A549 (cell line): ENCODE data around the gene C1orf115. TPM values are rescaled to one million over a fixed set of nuclear protein-coding genes. Genes with fewer than 3 reads are reported as not detected.
A peak's percentile ranks its signal among the peaks of the same experiment; 100 is the strongest.
"Not testable (repeated sequence)": the region's sequence is repeated elsewhere in the genome, so short reads cannot be mapped to it uniquely, and the experiment has no call there.

Experiments
- ATAC-seq, 2 experiments: fragments of 200-7000 bp in 1 of 2; fragments of >200 bp in 1 of 2; cut with Nextera tagmentation in 1 of 2; cut with Tn5 transposase in 1 of 2; 3 replicates each; pipeline versions ENCODE4 v1.8.0 to v1.9.1; 2018 to 2020; ENCODE audit warnings: mild to moderate bottlenecking in 1 of 2, moderate library complexity in 1 of 2
- CTCF ChIA-PET: fragments of 300-600 bp; sonication (Branson Sonifier 250); formaldehyde crosslinking; extraction: SDS; loops from one replicate; lab custom pipeline; 2021; ENCODE audit warnings: antibody characterized with exemption, inconsistent platforms; lab: Yijun Ruan, JAX
- POLR2A ChIA-PET: fragments of 350-600 bp; formaldehyde crosslinking; extraction: SDS; loops from one replicate; lab custom pipeline; 2021; ENCODE audit warnings: antibody characterized with exemption, inconsistent platforms; lab: Yijun Ruan, JAX
- DNase-seq, 2 experiments: peaks; one replicate each; pipeline versions ENCODE4 v3.0.0 to v3.0.0-alpha.2; 2011 to 2016; ENCODE audit warnings: low read depth in 1 of 2, low spot score in 1 of 2
- FAIRE-seq: peaks from 2 replicates; lab custom pipeline; 2011; peaks lifted over from hg19 to GRCh38; lab: Jason Lieb, UNC
- H3K27ac ChIP-seq, 2 experiments: fragments of >200 bp; sonication (Bioruptor Twin); formaldehyde crosslinking; 3 replicates each; pipeline ENCODE4 v1.5.1; 2016 to 2017
- H3K4me1 ChIP-seq: fragments of >200 bp; sonication (Bioruptor Twin); formaldehyde crosslinking; 3 replicates; pipeline ENCODE4 v1.6.1; 2016
- H3K4me2 ChIP-seq: fragments of >200 bp; sonication (Bioruptor Twin); formaldehyde crosslinking; 3 replicates; pipeline ENCODE4 v1.6.1; 2016
- H3K4me3 ChIP-seq: fragments of >200 bp; sonication (Bioruptor Twin); formaldehyde crosslinking; 3 replicates; pipeline ENCODE4 v1.5.1; 2016
- H3K9me3 ChIP-seq: fragments of >200 bp; sonication (Bioruptor Twin); formaldehyde crosslinking; 3 replicates; pipeline ENCODE4 v1.6.1; 2016
- BHLHE40 ChIP-seq: IDR thresholded peaks from 2 replicates; pipeline ENCODE4 v1.6.1; 2012; ENCODE audit warnings: low read depth, low read length, inconsistent platforms
- CEBPB ChIP-seq, 2 experiments: fragments of >200 bp in 1 of 2; sonication (Bioruptor Twin) in 1 of 2; formaldehyde crosslinking in 1 of 2; IDR thresholded peaks; 2 replicates each; pipeline ENCODE4 v1.6.1; 2012 to 2016
- EHF ChIP-seq: fragments of 250-450 bp; sonication (Bioruptor Pico); IDR thresholded peaks from 2 replicates; pipeline ENCODE4 v1.5.0; 2020; ENCODE audit warnings: mild to moderate bottlenecking
- ESRRA ChIP-seq: fragments of 150-350 bp; IDR thresholded peaks from 2 replicates; pipeline ENCODE4 v1.6.1; 2014; ENCODE audit warnings: mild to moderate bottlenecking, low read length, borderline replicate concordance
- FOSL2 ChIP-seq, 2 experiments: fragments of 450-650 bp in 1 of 2; fragments of >200 bp in 1 of 2; sonication (Bioruptor Twin) in 1 of 2; formaldehyde crosslinking; IDR thresholded peaks; 2 replicates each; pipeline versions ENCODE4 v1.5.0 to v1.6.1; 2016 to 2020; ENCODE audit warnings: mild to moderate bottlenecking in 1 of 2, moderate library complexity in 1 of 2
- HDAC2 ChIP-seq: fragments of 200-600 bp; sonication (generic); IDR thresholded peaks from 2 replicates; pipeline ENCODE4 v1.6.1; 2016
- HEYL ChIP-seq: fragments of 250-450 bp; sonication (Bioruptor Pico); IDR thresholded peaks from 2 replicates; pipeline ENCODE4 v1.8.0; 2021; ENCODE audit warnings: mild to moderate bottlenecking, moderate library complexity
- HOXA7 ChIP-seq: fragments of 250-450 bp; sonication (Bioruptor Pico); IDR thresholded peaks from 2 replicates; pipeline ENCODE4 v1.5.0; 2020; ENCODE audit warnings: mild to moderate bottlenecking, moderate library complexity
- HOXB13 ChIP-seq: fragments of 250-450 bp; sonication (Bioruptor Pico); IDR thresholded peaks from 2 replicates; pipeline ENCODE4 v1.5.0; 2020; ENCODE audit warnings: low read depth, mild to moderate bottlenecking, moderate library complexity
- JUNB ChIP-seq: fragments of >200 bp; sonication (Bioruptor Twin); formaldehyde crosslinking; IDR thresholded peaks from 2 replicates; pipeline ENCODE4 v1.6.1; 2016
- KDM5A ChIP-seq: fragments of 200-600 bp; sonication (generic); IDR thresholded peaks from 2 replicates; pipeline ENCODE4 v1.6.1; 2016; ENCODE audit warnings: antibody characterized with exemption, mild to moderate bottlenecking
- NFE2L2 ChIP-seq: fragments of 150-350 bp; conservative IDR thresholded peaks from 2 replicates; pipeline ENCODE4 v1.6.1; 2014; ENCODE audit warnings: low read length
- NPAS2 ChIP-seq: fragments of 250-450 bp; sonication (Bioruptor Pico); IDR thresholded peaks from 2 replicates; pipeline ENCODE4 v1.8.0; 2022; ENCODE audit warnings: mild to moderate bottlenecking, moderate library complexity, borderline replicate concordance
- PHF8 ChIP-seq: fragments of 200-600 bp; sonication (generic); IDR thresholded peaks from 2 replicates; pipeline ENCODE4 v1.6.1; 2016; ENCODE audit warnings: low read depth, mild to moderate bottlenecking, antibody characterized with exemption, moderate library complexity, borderline replicate concordance
- POLR2AphosphoS2 ChIP-seq: conservative IDR thresholded peaks from 2 replicates; pipeline ENCODE4 v1.6.1; 2012; ENCODE audit warnings: low read length, improper control_type of control experiment, inconsistent platforms
- RAD21 ChIP-seq, 2 experiments: fragments of >200 bp in 1 of 2; sonication (Bioruptor Twin) in 1 of 2; formaldehyde crosslinking in 1 of 2; IDR thresholded peaks in 1 of 2; conservative IDR thresholded peaks in 1 of 2; 2 replicates in 1 of 2; 3 replicates in 1 of 2; pipeline ENCODE4 v1.6.1; 2012 to 2018; ENCODE audit warnings: inconsistent platforms in 1 of 2
- ZFP36 ChIP-seq: fragments of 450-650 bp; IDR thresholded peaks from 2 replicates; pipeline ENCODE4 v1.6.1; 2014; ENCODE audit warnings: borderline replicate concordance; ENCODE audit not compliant: partially characterized antibody
- ZSCAN20 ChIP-seq: fragments of 250-450 bp; sonication (Bioruptor Pico); IDR thresholded peaks from 2 replicates; pipeline ENCODE4 v1.8.0; 2022; ENCODE audit warnings: mild to moderate bottlenecking, moderate library complexity
- WGBS: methylation state at CpG from one replicate; pipeline ENCODE4 v1.1.6; 2017; ENCODE audit errors: missing lambda C conversion rate; 5-methylcytosine and 5-hydroxymethylcytosine counted together
- polyA plus RNA-seq, 4 experiments: library from polyadenylated mRNA; depleted of rRNA in 3 of 4; stranded (reverse); fragments of >200 nt; fragmentation: RNase III in 1 of 4; extraction: RNeasy Plus Mini Kit Qiagen cat#74134 plus additional on column Dnase treatment in 1 of 4; gene quantifications; 2 replicates in 3 of 4; 3 replicates in 1 of 4; pipeline ENCODE4 v1.2.3, GENCODE V29; 2011 to 2017
- TF ChIP-seq, protein P1 (sequence below): IDR thresholded peaks from 2 replicates; pipeline ENCODE4 v1.6.1; 2012; ENCODE audit warnings: low read depth, borderline replicate concordance
- TF ChIP-seq, protein P2 (sequence below): IDR thresholded peaks from 2 replicates; pipeline ENCODE4 v1.6.1; 2012
- TF ChIP-seq, protein P3 (sequence below): fragments of >200 bp; sonication (Bioruptor Twin); formaldehyde crosslinking; IDR thresholded peaks from 3 replicates; pipeline ENCODE4 v1.5.1; 2016
- TF ChIP-seq, protein P4 (sequence below): fragments of >200 bp; sonication (Bioruptor Twin); formaldehyde crosslinking; IDR thresholded peaks from 3 replicates; pipeline ENCODE4 v1.6.1; 2016
- TF ChIP-seq, protein P5 (sequence below): fragments of 450-650 bp; IDR thresholded peaks from 2 replicates; pipeline ENCODE4 v1.6.1; 2014; ENCODE audit warnings: antibody characterized with exemption
- TF ChIP-seq, protein P6 (sequence below): fragments of 250-450 bp; sonication (Bioruptor Pico); IDR thresholded peaks from 2 replicates; pipeline ENCODE4 v1.5.0; 2021; ENCODE audit warnings: mild to moderate bottlenecking, moderate library complexity, borderline replicate concordance
- TF ChIP-seq, protein P7 (sequence below): fragments of >200 bp; sonication (Bioruptor Twin); formaldehyde crosslinking; IDR thresholded peaks from 2 replicates; pipeline ENCODE4 v1.6.1; 2016

The C1orf115 gene
- polyA plus RNA-seq, 2 of the 4 experiments (the other 2 are of a cell fraction), result 6.4 to 7.5 TPM

DNA sequence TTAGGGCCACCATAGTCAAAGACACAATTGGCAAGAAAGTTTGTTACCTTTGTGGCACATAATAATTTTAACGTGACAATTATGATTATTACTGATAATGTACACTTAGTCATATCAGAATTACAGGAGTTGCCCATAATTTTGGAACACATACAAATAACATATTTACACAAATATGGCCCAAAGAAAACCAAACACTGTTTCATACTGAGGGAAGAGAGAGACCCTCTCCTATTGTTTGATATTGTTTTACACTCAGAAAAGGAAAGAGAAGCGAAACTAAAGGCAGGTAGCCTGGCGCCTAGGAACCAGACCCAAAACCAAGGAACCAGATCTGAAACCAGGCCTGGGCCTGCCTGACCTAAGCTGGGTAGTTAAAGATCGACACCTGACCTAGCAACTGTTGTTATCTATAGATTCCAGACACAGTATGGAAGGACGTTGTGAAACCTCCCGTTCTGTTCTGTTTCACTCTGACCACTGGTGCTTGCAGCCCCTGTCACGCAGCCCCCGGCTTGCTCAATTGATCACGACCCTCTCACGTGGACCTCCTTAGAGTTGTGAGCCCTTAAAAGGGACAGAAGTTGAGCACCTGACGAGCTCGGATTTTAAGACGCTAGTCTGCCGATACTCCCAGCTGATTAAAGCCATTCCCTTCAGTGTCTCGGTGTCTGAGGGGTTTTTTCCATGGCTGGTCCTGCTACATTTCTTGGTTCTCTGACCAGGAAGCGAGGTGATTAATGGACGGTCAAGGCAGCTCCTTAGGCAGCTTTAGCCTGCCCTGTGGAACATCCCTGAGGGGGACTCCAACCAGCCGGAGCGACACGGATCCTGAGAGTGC lies 27.9 kb downstream of the C1orf115 start:
- no peaks in the 10 kb centered on the region for H3K9me3 ChIP-seq
- CTCF ChIA-PET, result interaction anchor here (0.7 kb wide), 1 partner anchor 33 kb away, joined by 3 read pairs; no protein-coding TSS in a partner anchor
- TF ChIP-seq POLR2AphosphoS2, result no peak
- TF ChIP-seq, protein P1, sequence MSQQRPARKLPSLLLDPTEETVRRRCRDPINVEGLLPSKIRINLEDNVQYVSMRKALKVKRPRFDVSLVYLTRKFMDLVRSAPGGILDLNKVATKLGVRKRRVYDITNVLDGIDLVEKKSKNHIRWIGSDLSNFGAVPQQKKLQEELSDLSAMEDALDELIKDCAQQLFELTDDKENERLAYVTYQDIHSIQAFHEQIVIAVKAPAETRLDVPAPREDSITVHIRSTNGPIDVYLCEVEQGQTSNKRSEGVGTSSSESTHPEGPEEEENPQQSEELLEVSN, result no peak
- no peak for TF ChIP-seq KDM5A
- no peak for TF ChIP-seq ZFP36
- no peak for TF ChIP-seq NFE2L2
- TF ChIP-seq BHLHE40, result no peak
- no peak for TF ChIP-seq JUNB
- TF ChIP-seq, protein P2, sequence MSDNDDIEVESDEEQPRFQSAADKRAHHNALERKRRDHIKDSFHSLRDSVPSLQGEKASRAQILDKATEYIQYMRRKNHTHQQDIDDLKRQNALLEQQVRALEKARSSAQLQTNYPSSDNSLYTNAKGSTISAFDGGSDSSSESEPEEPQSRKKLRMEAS, result no peak
- TF ChIP-seq ESRRA, result no peak
- no peak for TF ChIP-seq EHF (CRISPR knock-in tag)
- no peak for TF ChIP-seq PHF8
- TF ChIP-seq CEBPB (IDR thresholded peaks at IDR 0.05), result no peak
- TF ChIP-seq, protein P3, sequence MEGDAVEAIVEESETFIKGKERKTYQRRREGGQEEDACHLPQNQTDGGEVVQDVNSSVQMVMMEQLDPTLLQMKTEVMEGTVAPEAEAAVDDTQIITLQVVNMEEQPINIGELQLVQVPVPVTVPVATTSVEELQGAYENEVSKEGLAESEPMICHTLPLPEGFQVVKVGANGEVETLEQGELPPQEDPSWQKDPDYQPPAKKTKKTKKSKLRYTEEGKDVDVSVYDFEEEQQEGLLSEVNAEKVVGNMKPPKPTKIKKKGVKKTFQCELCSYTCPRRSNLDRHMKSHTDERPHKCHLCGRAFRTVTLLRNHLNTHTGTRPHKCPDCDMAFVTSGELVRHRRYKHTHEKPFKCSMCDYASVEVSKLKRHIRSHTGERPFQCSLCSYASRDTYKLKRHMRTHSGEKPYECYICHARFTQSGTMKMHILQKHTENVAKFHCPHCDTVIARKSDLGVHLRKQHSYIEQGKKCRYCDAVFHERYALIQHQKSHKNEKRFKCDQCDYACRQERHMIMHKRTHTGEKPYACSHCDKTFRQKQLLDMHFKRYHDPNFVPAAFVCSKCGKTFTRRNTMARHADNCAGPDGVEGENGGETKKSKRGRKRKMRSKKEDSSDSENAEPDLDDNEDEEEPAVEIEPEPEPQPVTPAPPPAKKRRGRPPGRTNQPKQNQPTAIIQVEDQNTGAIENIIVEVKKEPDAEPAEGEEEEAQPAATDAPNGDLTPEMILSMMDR, result no peak
- no peak for TF ChIP-seq HEYL (CRISPR knock-in tag)
- no peak for TF ChIP-seq HDAC2
- DNase-seq, result no peak
- no peak for FAIRE-seq
- H3K4me3 ChIP-seq, result no peak overlapping the region
- 68% methylated on average over 19 of the region's 20 CpGs for WGBS
- H3K4me1 ChIP-seq, result no peaks in the 10 kb centered on the region
- no peak for ATAC-seq
- no peak overlapping the region for H3K4me2 ChIP-seq
- POLR2A ChIA-PET, result no interaction called here
- no peak overlapping the region for H3K27ac ChIP-seq

DNA sequence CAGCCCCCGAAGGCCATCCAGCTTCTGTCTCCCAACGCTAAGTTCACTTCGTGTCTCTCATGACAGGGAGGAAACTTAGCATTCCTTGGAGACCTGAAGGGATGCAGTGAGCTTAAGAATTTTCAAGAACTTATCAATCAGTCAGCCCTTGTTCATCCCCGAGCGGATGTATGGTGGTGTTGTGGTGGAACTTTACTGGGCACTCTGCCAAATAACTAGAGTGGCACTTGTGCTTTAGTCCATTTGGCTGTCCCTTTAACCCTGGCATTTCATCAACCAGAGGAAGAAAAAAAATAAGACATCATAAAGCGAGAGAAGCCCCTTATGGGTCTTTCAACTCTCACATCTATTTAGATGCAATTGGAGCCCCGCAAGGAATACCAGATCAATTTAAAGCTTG lies 31.1 kb downstream of the C1orf115 start:
- H3K27ac ChIP-seq, DNase-seq, H3K4me1 ChIP-seq, ATAC-seq, H3K9me3 ChIP-seq, POLR2A ChIA-PET, H3K4me3 ChIP-seq, H3K4me2 ChIP-seq, FAIRE-seq: not testable (repeated sequence)
- CTCF ChIA-PET, result interaction anchor here (0.7 to 3.9 kb wide), 6 partner anchors 12 to 55 kb away, joined by 3 to 25 read pairs (median 3); no protein-coding TSS in a partner anchor
- WGBS, result 96% methylated on average over 7 of the region's 7 CpGs

DNA sequence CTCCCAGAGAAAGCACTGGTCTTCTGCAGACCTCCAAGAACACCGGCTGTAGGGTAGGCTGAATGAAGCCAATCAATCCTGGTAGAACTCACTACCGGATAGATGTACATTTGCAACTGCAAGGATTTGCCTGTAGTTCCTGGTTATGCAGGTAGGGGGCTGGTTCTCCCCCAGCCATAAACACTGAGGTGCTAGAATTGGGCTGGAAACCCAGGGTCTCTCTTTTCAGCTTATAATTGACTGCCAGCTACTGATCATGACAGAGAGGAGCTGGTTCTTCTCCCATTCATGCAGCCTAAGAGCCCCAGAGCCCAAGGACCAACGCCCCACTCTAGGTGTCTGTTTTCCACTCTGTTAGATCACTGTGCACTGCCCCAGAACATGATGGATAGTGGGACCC lies 36.5 kb downstream of the C1orf115 start:
- DNase-seq, result no peak
- 23% methylated on average over 3 of the region's 3 CpGs for whole genome bisulfite sequencing
- ChIA-PET POLR2A (no interaction called here), CTCF (interaction anchor here (1.0 to 1.3 kb wide), 3 partner anchors 50 to 449 kb away, joined by 3 to 5 read pairs (median 5); no protein-coding TSS in a partner anchor)
- no peak for FAIRE-seq
- H3K4me1 ChIP-seq, result no peaks in the 10 kb centered on the region
- H3K4me3 ChIP-seq, result no peak overlapping the region
- H3K4me2 ChIP-seq, result no peak overlapping the region
- H3K27ac ChIP-seq, result no peak overlapping the region
- peak; percentile 59 to 73; a peak in 5 of 6 replicates for ATAC-seq
- no peaks in the 10 kb centered on the region for H3K9me3 ChIP-seq
- TF ChIP-seq RAD21 (conservative IDR thresholded peaks at IDR 0.05 in 1 of 2, IDR thresholded peaks at IDR 0.05 in 1 of 2) (no peak), KDM5A (no peak), HOXA7 (CRISPR knock-in tag) (no peak), HOXB13 (CRISPR knock-in tag) (no peak), ZSCAN20 (CRISPR knock-in tag) (no peak), EHF (CRISPR knock-in tag) (no peak), NFE2L2 (no peak), NPAS2 (no peak), FOSL2 (IDR thresholded peaks at IDR 0.05) (no peak), FOSL2 (CRISPR knock-in tag; IDR thresholded peaks at IDR 0.05) (no peak)
- TF ChIP-seq, protein P4, sequence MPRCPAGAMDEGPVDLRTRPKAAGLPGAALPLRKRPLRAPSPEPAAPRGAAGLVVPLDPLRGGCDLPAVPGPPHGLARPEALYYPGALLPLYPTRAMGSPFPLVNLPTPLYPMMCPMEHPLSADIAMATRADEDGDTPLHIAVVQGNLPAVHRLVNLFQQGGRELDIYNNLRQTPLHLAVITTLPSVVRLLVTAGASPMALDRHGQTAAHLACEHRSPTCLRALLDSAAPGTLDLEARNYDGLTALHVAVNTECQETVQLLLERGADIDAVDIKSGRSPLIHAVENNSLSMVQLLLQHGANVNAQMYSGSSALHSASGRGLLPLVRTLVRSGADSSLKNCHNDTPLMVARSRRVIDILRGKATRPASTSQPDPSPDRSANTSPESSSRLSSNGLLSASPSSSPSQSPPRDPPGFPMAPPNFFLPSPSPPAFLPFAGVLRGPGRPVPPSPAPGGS, result no peak
- TF ChIP-seq, protein P5, sequence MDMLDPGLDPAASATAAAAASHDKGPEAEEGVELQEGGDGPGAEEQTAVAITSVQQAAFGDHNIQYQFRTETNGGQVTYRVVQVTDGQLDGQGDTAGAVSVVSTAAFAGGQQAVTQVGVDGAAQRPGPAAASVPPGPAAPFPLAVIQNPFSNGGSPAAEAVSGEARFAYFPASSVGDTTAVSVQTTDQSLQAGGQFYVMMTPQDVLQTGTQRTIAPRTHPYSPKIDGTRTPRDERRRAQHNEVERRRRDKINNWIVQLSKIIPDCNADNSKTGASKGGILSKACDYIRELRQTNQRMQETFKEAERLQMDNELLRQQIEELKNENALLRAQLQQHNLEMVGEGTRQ, result no peak
- TF ChIP-seq, protein P6, sequence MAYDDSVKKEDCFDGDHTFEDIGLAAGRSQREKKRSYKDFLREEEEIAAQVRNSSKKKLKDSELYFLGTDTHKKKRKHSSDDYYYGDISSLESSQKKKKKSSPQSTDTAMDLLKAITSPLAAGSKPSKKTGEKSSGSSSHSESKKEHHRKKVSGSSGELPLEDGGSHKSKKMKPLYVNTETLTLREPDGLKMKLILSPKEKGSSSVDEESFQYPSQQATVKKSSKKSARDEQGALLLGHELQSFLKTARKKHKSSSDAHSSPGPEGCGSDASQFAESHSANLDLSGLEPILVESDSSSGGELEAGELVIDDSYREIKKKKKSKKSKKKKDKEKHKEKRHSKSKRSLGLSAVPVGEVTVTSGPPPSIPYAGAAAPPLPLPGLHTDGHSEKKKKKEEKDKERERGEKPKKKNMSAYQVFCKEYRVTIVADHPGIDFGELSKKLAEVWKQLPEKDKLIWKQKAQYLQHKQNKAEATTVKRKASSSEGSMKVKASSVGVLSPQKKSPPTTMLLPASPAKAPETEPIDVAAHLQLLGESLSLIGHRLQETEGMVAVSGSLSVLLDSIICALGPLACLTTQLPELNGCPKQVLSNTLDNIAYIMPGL, result no peak
- TF ChIP-seq, protein P7, sequence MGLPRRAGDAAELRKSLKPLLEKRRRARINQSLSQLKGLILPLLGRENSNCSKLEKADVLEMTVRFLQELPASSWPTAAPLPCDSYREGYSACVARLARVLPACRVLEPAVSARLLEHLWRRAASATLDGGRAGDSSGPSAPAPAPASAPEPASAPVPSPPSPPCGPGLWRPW, result no peak
